Parathyroid adenoma (tissue), 2 donors: ENCODE measurements around the gene DDX39B.
A peak's percentile ranks its signal among the peaks of the same experiment; 100 is the strongest.

Experiments used
- H2AFZ ChIP-seq: fragments of 300-600 bp; sonication (generic); one replicate; pipeline ENCODE4 v1.7.0; 2017; ENCODE audit warnings: antibody characterized with exemption, mild to moderate bottlenecking
- H3K27ac ChIP-seq: fragments of 300-600 bp; sonication (generic); one replicate; pipeline ENCODE4 v1.7.0; 2017
- H3K27me3 ChIP-seq: fragments of 300-600 bp; sonication (generic); one replicate; pipeline ENCODE4 v1.7.0; 2017; ENCODE audit warnings: low read length; ENCODE audit not compliant: control insufficient read depth, insufficient read depth
- H3K36me3 ChIP-seq: fragments of 300-600 bp; sonication (generic); one replicate; pipeline ENCODE4 v1.7.0; 2017; ENCODE audit warnings: low read length; ENCODE audit not compliant: control insufficient read depth, insufficient read depth
- H3K4me1 ChIP-seq: fragments of 300-600 bp; sonication (generic); one replicate; pipeline ENCODE4 v1.7.0; 2017; ENCODE audit warnings: control low read depth
- H3K4me2 ChIP-seq: fragments of 300-600 bp; sonication (generic); one replicate; pipeline ENCODE4 v1.7.0; 2017; ENCODE audit warnings: low read length
- H3K4me3 ChIP-seq: fragments of 300-600 bp; sonication (generic); one replicate; pipeline ENCODE4 v1.7.0; 2017; ENCODE audit warnings: low read depth, low read length
- H3K79me2 ChIP-seq: fragments of 300-600 bp; sonication (generic); one replicate; pipeline ENCODE4 v1.7.0; 2017; ENCODE audit warnings: control low read depth
- H3K9ac ChIP-seq: fragments of 300-600 bp; sonication (generic); one replicate; pipeline ENCODE4 v1.7.0; 2017; ENCODE audit warnings: mild to moderate bottlenecking
- H3K9me3 ChIP-seq: fragments of 300-600 bp; sonication (generic); one replicate; pipeline ENCODE4 v1.7.0; 2017; ENCODE audit warnings: low read length; ENCODE audit not compliant: control insufficient read depth
- TF ChIP-seq, protein P1 (sequence below): fragments of 300-600 bp; sonication (generic); IDR thresholded peaks from one replicate; pipeline ENCODE4 v1.7.0; 2017; ENCODE audit warnings: antibody characterized with exemption, mild to moderate bottlenecking
- donor health status: primary hyperparathyroidism.

Gene DDX39B

DNA sequence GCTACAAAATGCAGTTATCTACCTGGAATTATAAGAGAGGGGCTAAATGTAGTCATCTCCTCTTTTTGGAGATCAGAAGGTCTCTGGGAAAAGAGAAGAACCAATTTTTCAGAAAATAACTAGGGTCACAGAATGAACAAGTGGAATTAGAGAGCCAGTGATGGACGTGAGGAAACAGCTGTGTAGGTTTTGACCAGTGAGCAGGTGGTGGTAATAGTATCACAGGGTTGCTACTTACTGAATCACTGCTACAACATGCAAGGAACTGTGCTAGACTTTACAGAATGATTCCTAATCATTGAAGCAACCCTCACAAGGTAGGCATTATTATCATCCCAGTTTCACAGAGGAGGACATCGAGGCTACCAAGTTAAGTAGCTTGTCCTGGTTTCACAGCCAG lies 2.9 kb upstream of the DDX39B start:
- H3K9ac ChIP-seq = no peak overlapping the region
- H3K9me3 ChIP-seq = no peaks in the 10 kb centered on the region
- no peak overlapping the region for H2AFZ ChIP-seq

DNA sequence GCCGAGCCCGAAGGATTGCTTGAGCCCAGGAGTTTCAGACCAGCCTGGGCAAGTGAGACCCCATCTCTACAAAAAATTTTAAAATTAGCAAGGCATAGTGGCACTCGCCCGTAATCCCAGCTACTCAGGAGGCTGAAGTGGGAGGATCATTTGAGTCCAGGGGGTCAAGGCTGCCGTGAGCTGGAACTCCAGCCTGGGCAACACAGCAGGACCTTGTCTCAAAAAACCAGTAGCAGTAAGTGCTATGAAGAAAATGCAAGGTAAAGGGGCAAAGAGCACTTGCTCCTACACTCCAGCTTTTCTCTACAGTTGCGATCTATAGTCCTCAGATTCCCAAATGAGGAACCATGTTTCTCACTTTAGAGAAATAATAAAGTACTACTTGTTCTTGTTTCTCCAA lies 1.8 kb upstream of the DDX39B start:
- Histone ChIP-seq H3K27ac (peak overlapping the region; percentile 92), H3K9ac (no peak overlapping the region), H3K9me3 (no peaks in the 10 kb centered on the region), H3K79me2 (peaks cover 47% of the 10 kb centered on the region), H2AFZ (no peak overlapping the region), H3K4me1 (peaks cover 22% of the 10 kb centered on the region), H3K36me3 (no peaks in the 10 kb centered on the region), H3K4me2 (no peak overlapping the region), H3K4me3 (no peak overlapping the region), H3K27me3 (no peaks in the 10 kb centered on the region)
- TF ChIP-seq, protein P1, sequence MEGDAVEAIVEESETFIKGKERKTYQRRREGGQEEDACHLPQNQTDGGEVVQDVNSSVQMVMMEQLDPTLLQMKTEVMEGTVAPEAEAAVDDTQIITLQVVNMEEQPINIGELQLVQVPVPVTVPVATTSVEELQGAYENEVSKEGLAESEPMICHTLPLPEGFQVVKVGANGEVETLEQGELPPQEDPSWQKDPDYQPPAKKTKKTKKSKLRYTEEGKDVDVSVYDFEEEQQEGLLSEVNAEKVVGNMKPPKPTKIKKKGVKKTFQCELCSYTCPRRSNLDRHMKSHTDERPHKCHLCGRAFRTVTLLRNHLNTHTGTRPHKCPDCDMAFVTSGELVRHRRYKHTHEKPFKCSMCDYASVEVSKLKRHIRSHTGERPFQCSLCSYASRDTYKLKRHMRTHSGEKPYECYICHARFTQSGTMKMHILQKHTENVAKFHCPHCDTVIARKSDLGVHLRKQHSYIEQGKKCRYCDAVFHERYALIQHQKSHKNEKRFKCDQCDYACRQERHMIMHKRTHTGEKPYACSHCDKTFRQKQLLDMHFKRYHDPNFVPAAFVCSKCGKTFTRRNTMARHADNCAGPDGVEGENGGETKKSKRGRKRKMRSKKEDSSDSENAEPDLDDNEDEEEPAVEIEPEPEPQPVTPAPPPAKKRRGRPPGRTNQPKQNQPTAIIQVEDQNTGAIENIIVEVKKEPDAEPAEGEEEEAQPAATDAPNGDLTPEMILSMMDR = no peak

More for the DNA sequence above, 2.9 kb upstream of the DDX39B start:
- Histone ChIP-seq H3K4me1 (peaks cover 24% of the 10 kb centered on the region), H3K27me3 (no peaks in the 10 kb centered on the region), H3K36me3 (no peaks in the 10 kb centered on the region), H3K4me3 (no peak overlapping the region), H3K4me2 (no peak overlapping the region), H3K79me2 (peaks cover 38% of the 10 kb centered on the region), H3K27ac (no peak overlapping the region)
- TF ChIP-seq, protein P1 = no peak

DNA sequence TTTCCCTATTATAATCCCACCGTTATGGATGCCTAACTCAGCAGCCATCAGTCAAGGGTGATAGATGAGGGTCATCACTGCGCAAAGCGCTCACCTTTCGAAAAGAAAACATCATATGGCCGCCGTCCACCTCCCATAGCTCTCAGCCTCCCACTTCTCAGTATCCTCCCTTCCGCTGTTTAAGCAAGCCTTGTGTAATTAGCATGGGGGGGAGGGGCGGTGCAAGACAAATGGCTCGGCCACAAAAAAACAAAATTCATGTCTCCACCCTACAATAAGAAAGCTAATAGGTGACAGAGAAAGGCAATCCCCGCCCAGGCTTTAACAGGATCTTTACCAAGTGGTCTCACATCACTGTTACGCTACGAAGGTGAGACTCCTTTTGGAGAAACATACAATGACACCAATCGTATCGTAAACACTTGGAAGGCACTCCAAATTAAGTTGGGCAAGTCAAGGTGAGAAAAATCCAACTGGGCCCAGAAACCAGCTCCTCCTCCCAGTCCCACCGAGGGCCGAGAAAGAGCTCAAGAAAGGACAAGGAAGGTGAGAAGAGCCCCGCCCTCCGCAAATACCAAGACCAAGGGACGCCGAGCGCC lies 645 bp downstream of the DDX39B start:
- Histone ChIP-seq H3K9ac (peak overlapping the region; percentile 90), H3K27ac (peak overlapping the region; percentile 92), H3K36me3 (no peaks in the 10 kb centered on the region), H3K9me3 (no peaks in the 10 kb centered on the region), H3K4me2 (peak overlapping the region; percentile 59), H3K4me3 (peak overlapping the region; percentile 99), H3K27me3 (no peaks in the 10 kb centered on the region), H3K4me1 (peaks cover 20% of the 10 kb centered on the region), H2AFZ (peak overlapping the region; percentile 82), H3K79me2 (peaks cover 40% of the 10 kb centered on the region)
- TF ChIP-seq, protein P1 = no peak

DNA sequence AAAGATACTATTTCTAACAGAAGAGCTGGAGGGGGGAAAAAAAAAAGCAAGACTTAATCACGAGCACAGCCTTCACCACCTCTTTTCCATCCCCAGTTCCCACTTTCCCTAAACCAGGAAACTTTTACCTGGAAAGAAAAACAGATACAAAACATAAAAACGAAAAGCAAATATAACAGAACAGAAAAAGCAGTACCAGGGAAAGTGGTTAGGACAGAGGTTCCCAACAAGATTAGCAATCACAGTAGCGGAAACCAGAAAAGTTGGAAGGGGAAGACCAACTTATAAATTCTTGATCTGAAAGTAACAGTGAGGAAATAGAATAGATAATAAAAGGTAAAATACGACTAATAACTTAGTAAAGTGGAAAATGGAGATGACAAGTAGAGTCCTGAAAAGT lies 1.2 kb downstream of the DDX39B start:
- H3K4me1 ChIP-seq = peaks cover 20% of the 10 kb centered on the region
- peak overlapping the region; percentile 90 for H3K9ac ChIP-seq
- H2AFZ ChIP-seq = no peak overlapping the region
- H3K27ac ChIP-seq = peak overlapping the region; percentile 92
- TF ChIP-seq, protein P1 = no peak
- H3K27me3 ChIP-seq = no peaks in the 10 kb centered on the region
- peak overlapping the region; percentile 59 for H3K4me2 ChIP-seq
- no peaks in the 10 kb centered on the region for H3K36me3 ChIP-seq
- peak overlapping the region; percentile 99 for H3K4me3 ChIP-seq
- H3K79me2 ChIP-seq = peaks cover 36% of the 10 kb centered on the region
- no peaks in the 10 kb centered on the region for H3K9me3 ChIP-seq

DNA sequence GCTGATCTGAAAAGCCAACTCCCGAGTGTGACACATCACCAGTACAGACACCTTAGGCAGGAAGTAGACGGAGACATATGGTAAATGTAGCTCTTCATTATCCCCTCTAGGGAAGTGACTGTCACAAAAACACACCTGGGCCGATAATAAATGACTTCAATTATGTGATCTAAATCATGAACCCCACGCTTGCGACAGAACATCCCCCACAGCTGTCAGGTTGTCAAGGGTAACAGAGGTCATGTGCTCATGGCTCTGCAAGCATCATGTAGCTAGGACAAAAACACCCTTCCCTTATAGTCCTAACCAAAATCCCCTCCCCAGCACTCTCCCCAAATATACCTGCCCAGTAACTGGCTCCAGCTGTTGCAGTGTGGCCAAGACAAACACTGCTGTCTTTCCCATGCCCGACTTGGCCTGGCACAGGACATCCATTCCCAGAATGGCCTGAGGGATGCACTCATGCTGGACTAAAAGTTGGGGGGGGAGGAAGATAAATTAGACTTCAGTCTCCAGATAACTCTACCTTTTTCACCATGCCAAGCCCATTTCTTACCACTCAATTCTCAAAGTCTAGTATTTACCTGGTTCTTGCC lies 2.9 kb downstream of the DDX39B start:
- no peak overlapping the region for H2AFZ ChIP-seq
- peaks cover 33% of the 10 kb centered on the region for H3K79me2 ChIP-seq
- TF ChIP-seq, protein P1 = no peak
- no peak overlapping the region for H3K4me2 ChIP-seq
- no peaks in the 10 kb centered on the region for H3K9me3 ChIP-seq
- no peak overlapping the region for H3K4me3 ChIP-seq
- no peak overlapping the region for H3K27ac ChIP-seq
- no peaks in the 10 kb centered on the region for H3K36me3 ChIP-seq
- H3K4me1 ChIP-seq = peaks cover 20% of the 10 kb centered on the region
- H3K9ac ChIP-seq = no peak overlapping the region
- no peaks in the 10 kb centered on the region for H3K27me3 ChIP-seq
